Skeletal muscle satellite cell (primary cell): Measurements from ENCODE around the gene RPS6KA3.

ENCODE experiments used
- H3K27me3 ChIP-seq: 2 replicates; pipeline ENCODE4 v1.7.0; 2013; ENCODE audit warnings: low read length; ENCODE audit not compliant: control insufficient read depth, insufficient read depth
- H3K36me3 ChIP-seq: 2 replicates; pipeline ENCODE4 v1.7.0; 2013; ENCODE audit warnings: mild to moderate bottlenecking, control low read depth, low read length; ENCODE audit not compliant: insufficient read depth
- H3K4me1 ChIP-seq: 2 replicates; pipeline ENCODE4 v1.7.0; 2013; ENCODE audit warnings: low read length; ENCODE audit not compliant: control insufficient read depth, insufficient read depth
- H3K4me2 ChIP-seq: 2 replicates; pipeline ENCODE4 v1.7.0; 2013; ENCODE audit warnings: mild to moderate bottlenecking, low read length
- H3K4me3 ChIP-seq: 2 replicates; pipeline ENCODE4 v1.7.0; 2013; ENCODE audit warnings: low read length
- H3K9ac ChIP-seq: 2 replicates; pipeline ENCODE4 v1.7.0; 2013; ENCODE audit warnings: mild to moderate bottlenecking, low read depth, low read length, moderate library complexity
- H3K9me3 ChIP-seq: replicated peaks from 2 replicates; pipeline ENCODE4 v1.7.0; 2013; ENCODE audit warnings: mild to moderate bottlenecking, control low read depth, low read length

Gene RPS6KA3

GRCh38 chrX:20233336-20233735, 33.4 kb downstream of the RPS6KA3 start:
- H3K4me2 ChIP-seq: no peak overlapping the region
- H3K4me1 ChIP-seq: peaks cover 3% of the 10 kb centered on the region
- no peaks in the 10 kb centered on the region for H3K36me3 ChIP-seq
- no peaks in the 10 kb centered on the region for H3K9me3 ChIP-seq
- no peak overlapping the region for H3K4me3 ChIP-seq
- no peak overlapping the region for H3K9ac ChIP-seq
- H3K27me3 ChIP-seq: no peaks in the 10 kb centered on the region

DNA sequence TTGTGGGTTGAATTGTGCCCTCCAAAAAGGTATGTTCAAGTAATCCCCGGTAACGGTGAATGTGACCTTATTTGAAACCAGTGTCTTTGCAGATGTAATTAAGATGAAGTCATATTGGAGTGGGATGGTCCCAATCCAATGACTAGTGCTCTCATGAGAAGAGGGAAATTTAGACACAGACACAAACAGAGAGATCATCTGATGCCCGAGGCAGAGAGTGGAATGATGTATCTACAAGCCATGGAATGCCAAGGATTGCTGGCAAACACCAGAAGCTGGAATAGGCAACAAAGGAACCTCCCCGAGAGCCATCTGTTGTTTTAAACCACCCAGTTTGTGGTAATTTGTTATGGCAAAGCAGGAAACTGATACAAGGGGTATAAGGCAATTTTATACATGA, 35.1 kb downstream of the RPS6KA3 start:
- H3K36me3 ChIP-seq: no peaks in the 10 kb centered on the region
- H3K9me3 ChIP-seq: no peaks in the 10 kb centered on the region
- no peak overlapping the region for H3K9ac ChIP-seq
- no peaks in the 10 kb centered on the region for H3K4me1 ChIP-seq
- H3K4me2 ChIP-seq: no peak overlapping the region
- no peaks in the 10 kb centered on the region for H3K27me3 ChIP-seq
- no peak overlapping the region for H3K4me3 ChIP-seq

DNA sequence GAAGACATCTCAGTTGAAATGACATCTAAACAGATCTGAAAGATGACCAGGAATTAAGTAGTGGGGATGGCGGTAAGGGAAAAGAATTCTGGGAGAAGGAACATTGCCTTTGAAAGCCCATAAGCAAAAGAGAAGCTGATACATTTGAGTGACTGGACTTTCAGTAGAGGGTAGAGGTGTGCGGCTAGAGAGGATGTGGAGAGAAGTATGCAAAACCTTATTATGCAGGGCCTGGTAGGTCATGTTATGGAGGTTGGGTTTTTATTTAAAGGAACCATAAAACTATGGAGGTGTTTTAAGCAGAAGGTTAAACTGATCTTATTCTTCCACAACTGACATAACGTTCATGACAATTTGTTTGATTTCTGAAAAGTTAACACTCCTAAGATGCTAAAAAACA, 36.3 kb downstream of the RPS6KA3 start:
- H3K36me3 ChIP-seq: no peaks in the 10 kb centered on the region
- no peaks in the 10 kb centered on the region for H3K9me3 ChIP-seq
- H3K27me3 ChIP-seq: no peaks in the 10 kb centered on the region
- no peak overlapping the region for H3K4me2 ChIP-seq
- H3K9ac ChIP-seq: no peak overlapping the region
- H3K4me1 ChIP-seq: no peaks in the 10 kb centered on the region
- H3K4me3 ChIP-seq: no peak overlapping the region

DNA sequence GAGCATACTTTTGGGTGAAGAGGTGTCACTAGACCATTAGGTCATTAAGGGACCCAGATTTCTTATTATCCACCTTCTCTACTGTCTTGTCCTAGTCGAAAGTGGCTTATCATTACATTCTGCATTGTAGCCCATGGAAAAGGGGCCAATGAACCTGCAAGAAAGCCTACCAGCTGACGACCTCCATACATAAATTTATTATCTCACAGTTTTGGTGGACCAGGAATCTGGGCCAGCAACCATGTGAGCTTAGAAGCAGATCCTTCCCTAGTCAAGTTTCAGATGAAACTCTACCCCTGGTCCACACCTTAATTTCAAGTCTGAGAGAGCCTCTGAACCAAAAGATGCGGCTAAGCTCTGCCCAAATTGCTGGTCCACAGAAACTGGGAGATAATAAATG, 37.6 kb downstream of the RPS6KA3 start:
- no peaks in the 10 kb centered on the region for H3K4me1 ChIP-seq
- H3K4me3 ChIP-seq: no peak overlapping the region
- no peaks in the 10 kb centered on the region for H3K9me3 ChIP-seq
- H3K36me3 ChIP-seq: no peaks in the 10 kb centered on the region
- no peak overlapping the region for H3K4me2 ChIP-seq
- H3K9ac ChIP-seq: no peak overlapping the region
- no peaks in the 10 kb centered on the region for H3K27me3 ChIP-seq

DNA sequence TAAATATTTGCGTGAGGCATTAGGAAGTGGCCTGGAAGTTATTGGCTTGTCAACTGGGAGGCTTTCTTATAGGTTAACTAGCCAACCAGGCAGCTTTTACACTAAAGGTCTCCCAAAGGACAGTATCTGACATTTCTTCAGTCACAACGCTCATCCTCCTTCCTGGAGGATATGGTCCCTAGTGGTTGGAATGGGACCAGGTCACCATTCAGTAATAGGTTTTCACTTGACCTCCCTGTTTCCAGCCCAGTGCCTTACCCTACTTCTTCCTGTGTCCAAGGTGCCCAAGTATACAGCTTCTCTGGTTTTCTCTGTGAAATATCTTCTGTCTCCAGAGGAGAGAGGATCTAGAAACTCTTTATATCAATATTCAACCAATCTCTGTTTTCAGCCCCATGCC, 38.5 kb downstream of the RPS6KA3 start:
- Histone ChIP-seq H3K9ac (no peak overlapping the region), H3K4me2 (no peak overlapping the region), H3K4me1 (no peaks in the 10 kb centered on the region), H3K9me3 (no peaks in the 10 kb centered on the region), H3K36me3 (no peaks in the 10 kb centered on the region), H3K27me3 (no peaks in the 10 kb centered on the region), H3K4me3 (no peak overlapping the region)

DNA sequence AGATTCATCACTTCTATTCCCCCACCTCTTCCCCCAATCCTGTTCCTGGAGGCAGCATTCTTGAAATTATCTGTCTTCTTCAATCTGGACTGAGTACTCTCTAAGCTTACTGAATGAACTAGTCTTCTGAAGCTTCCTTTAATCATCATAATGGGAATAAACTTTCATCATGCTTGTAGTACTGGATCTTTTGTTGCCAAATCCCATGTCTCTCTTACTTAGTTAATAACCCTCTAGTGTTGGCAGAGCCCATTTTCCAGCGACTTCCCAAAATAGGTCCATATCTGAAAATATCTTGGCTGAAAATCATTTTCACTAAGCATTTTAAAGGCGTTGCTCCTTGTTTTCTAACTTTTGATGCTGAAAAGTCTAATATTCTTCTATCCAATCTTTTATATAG, 39.6 kb downstream of the RPS6KA3 start:
- no peaks in the 10 kb centered on the region for H3K36me3 ChIP-seq
- no peaks in the 10 kb centered on the region for H3K4me1 ChIP-seq
- H3K4me3 ChIP-seq: no peak overlapping the region
- no peaks in the 10 kb centered on the region for H3K27me3 ChIP-seq
- H3K9me3 ChIP-seq: no peaks in the 10 kb centered on the region
- H3K4me2 ChIP-seq: no peak overlapping the region
- H3K9ac ChIP-seq: no peak overlapping the region

DNA sequence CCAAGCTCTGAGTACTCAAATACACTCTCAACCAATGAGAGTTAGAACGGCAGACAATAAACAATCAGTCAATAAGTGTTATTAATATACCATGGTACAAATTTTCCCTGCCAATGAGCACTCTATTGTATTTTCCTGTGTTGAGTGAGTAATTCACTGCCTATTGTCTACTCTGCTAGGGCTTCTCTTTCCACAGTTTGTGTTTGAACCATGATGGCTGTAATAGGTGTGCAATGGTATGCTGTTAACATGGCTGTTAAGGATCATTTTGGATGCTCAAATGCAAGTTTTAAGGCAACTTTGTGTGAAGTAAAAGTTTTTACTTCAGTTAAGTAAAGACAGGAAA, 41.2 kb downstream of the RPS6KA3 start:
- Histone ChIP-seq H3K36me3 (no peaks in the 10 kb centered on the region), H3K4me2 (no peak overlapping the region), H3K27me3 (peaks cover 3% of the 10 kb centered on the region), H3K4me1 (no peaks in the 10 kb centered on the region), H3K9ac (no peak overlapping the region), H3K9me3 (no peaks in the 10 kb centered on the region), H3K4me3 (no peak overlapping the region)

GRCh38 chrX:20224814-20225487, 41.8 kb downstream of the RPS6KA3 start:
- H3K4me1 ChIP-seq: no peaks in the 10 kb centered on the region

GRCh38 chrX:20221902-20222301, 44.8 kb downstream of the RPS6KA3 start:
- Histone ChIP-seq H3K36me3 (no peaks in the 10 kb centered on the region), H3K4me3 (no peak overlapping the region), H3K4me2 (no peak overlapping the region), H3K27me3 (peaks cover 3% of the 10 kb centered on the region), H3K4me1 (peaks cover 7% of the 10 kb centered on the region), H3K9ac (no peak overlapping the region), H3K9me3 (no peaks in the 10 kb centered on the region)

More at GRCh38 chrX:20224814-20225487, 41.8 kb downstream of the RPS6KA3 start:
- H3K9ac ChIP-seq: no peak overlapping the region
- H3K4me3 ChIP-seq: no peak overlapping the region
- H3K4me2 ChIP-seq: no peak overlapping the region
- H3K27me3 ChIP-seq: peaks cover 3% of the 10 kb centered on the region
- no peaks in the 10 kb centered on the region for H3K9me3 ChIP-seq
- H3K36me3 ChIP-seq: no peaks in the 10 kb centered on the region

- Histone ChIP-seq H3K9me3 (no peaks in the 10 kb centered on the region), H3K4me3 (no peak overlapping the region), H3K4me2 (peak overlapping the region; percentile 52), H3K4me1 (peaks cover 7% of the 10 kb centered on the region), H3K9ac (no peak overlapping the region), H3K27me3 (peaks cover 3% of the 10 kb centered on the region), H3K36me3 (no peaks in the 10 kb centered on the region)
These were observed 47.7 kb downstream of the RPS6KA3 start for GRCh38 chrX:20218836-20219505.

GRCh38 chrX:20217906-20218305, 48.8 kb downstream of the RPS6KA3 start:
- H3K36me3 ChIP-seq: no peaks in the 10 kb centered on the region
- no peak overlapping the region for H3K4me3 ChIP-seq
- no peak overlapping the region for H3K4me2 ChIP-seq
- peaks cover 3% of the 10 kb centered on the region for H3K27me3 ChIP-seq
- peaks cover 7% of the 10 kb centered on the region for H3K4me1 ChIP-seq
- H3K9ac ChIP-seq: no peak overlapping the region
- no peaks in the 10 kb centered on the region for H3K9me3 ChIP-seq

DNA sequence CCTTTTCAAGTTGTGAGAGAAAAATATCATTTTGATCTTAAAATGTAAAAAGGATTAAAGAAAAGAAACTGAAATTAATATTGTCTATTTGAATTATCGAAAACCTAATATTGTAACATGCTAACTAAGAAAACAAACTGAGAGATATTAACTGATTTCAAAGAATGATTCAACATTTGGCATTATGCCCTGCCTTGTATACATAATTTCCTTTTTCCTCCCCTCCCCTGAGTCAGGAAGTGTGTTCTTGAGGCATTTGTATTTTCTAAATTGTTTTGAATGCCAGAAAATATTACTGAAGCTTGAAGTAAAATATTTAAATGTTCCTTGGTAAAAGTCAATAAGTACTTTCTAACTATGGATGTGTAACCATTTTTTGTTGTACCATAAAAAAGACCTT, 49.4 kb downstream of the RPS6KA3 start:
- Histone ChIP-seq H3K4me1 (peaks cover 7% of the 10 kb centered on the region), H3K27me3 (peaks cover 3% of the 10 kb centered on the region), H3K4me3 (no peak overlapping the region), H3K36me3 (no peaks in the 10 kb centered on the region), H3K4me2 (peak overlapping the region; percentile 41), H3K9me3 (no peaks in the 10 kb centered on the region), H3K9ac (no peak overlapping the region)
